ENCODE results near the gene OR13J1.

Gene OR13J1

DNA sequence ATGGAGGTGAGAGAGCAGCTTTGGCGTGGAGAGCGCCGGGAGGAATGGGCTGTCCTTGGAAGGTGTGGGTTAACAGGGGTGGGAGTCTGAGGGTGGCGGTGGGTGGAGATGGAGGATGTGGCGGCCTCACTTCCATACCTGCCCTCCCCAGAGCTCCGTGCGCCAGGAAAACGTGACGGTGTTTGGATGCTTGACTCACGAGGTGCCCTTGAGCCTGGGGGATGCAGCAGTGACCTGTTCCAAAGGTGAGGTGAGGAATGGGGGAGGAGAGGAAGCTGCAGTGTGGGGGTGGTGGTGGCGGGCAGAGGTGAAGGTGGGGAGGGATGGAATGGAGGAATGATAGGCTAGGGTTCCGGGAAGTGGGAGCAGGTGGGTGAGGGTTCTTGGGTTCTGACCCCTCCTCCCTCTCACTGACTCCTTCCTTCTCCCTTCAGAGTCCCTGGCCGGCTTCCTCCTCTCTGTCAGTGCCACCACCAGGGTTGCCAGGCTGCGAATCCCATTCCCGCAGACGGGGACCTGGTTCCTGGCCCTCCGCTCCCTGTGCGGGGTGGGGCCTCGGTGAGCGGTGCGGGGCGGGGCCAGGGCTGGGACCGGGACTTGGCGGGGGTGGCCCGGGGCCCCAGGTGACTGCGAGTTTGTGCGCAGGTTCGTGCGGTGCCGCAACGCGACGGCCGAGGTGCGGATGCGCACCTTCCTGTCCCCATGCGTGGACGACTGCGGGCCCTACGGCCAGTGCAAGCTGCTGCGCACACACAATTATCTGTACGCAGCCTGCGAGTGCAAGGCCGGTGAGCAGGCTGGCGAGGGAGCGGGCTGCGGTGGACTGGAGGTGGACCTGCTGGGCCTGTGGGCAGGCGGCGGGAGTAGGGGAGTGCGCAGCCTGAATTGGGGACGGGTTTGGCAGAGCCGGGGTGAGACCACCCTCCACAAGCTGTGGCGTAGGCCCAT lies 24.1 kb downstream of the OR13J1 start:
- no peak overlapping the region for H3K4me3 ChIP-seq (replicated peaks; ENCODE audit: low read depth, low read length)
- no peak for DNase-seq (ENCODE audit: low read depth)
- TF ChIP-seq, protein P1, sequence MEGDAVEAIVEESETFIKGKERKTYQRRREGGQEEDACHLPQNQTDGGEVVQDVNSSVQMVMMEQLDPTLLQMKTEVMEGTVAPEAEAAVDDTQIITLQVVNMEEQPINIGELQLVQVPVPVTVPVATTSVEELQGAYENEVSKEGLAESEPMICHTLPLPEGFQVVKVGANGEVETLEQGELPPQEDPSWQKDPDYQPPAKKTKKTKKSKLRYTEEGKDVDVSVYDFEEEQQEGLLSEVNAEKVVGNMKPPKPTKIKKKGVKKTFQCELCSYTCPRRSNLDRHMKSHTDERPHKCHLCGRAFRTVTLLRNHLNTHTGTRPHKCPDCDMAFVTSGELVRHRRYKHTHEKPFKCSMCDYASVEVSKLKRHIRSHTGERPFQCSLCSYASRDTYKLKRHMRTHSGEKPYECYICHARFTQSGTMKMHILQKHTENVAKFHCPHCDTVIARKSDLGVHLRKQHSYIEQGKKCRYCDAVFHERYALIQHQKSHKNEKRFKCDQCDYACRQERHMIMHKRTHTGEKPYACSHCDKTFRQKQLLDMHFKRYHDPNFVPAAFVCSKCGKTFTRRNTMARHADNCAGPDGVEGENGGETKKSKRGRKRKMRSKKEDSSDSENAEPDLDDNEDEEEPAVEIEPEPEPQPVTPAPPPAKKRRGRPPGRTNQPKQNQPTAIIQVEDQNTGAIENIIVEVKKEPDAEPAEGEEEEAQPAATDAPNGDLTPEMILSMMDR (IDR thresholded peaks at IDR 0.05; ENCODE audit: low read length, missing control alignments): no peak

- no peak overlapping the region for H3K4me3 ChIP-seq (replicated peaks; ENCODE audit: low read depth, low read length)
- TF ChIP-seq, protein P1 (IDR thresholded peaks at IDR 0.05; ENCODE audit: low read length, missing control alignments): no peak
- DNase-seq (ENCODE audit: low read depth): peak; percentile 93
Measured at GRCh38 chr9:35844628-35845270, 25.5 kb downstream of the OR13J1 start.

GRCh38 chr9:35842795-35843194 lies 27.4 kb downstream of the OR13J1 start:
- TF ChIP-seq, protein P1 (IDR thresholded peaks at IDR 0.05; ENCODE audit: low read length, missing control alignments): no peak
- no peak overlapping the region for H3K4me3 ChIP-seq (replicated peaks; ENCODE audit: low read depth, low read length)
- no peak for DNase-seq (ENCODE audit: low read depth)

DNA sequence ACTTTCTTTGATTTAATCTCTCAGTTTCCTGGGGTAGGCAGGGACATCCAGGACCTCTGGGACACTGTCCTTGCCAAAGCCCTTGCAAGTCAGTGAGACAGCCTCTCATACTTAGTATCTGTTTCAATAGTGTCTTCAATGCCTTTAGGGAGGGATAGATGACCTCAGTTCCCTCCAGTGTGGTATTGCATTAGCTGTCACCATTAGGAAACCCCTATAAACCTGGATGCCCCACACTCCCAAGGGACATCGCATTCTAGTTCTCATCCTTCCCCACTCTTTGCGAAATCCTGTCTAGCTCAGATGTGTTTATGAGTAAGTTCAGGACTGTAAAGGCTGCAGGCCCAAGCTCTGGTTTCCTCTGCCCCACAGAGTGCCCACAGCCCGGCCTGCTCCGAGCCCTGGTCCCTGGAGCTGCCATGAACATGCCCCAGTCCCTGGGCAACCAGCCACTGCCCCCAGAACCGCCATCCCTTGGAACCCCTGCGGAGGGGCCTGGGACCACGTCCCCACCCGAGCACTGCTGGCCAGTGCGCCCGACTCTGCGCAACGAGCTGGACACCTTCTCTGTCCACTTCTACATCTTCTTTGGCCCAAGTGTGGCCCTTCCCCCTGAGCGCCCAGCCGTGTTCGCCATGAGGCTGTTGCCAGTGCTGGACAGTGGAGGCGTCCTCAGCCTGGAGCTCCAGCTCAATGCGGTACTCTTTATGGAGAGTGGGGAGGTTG lies 28.0 kb downstream of the OR13J1 start:
- TF ChIP-seq, protein P1 (IDR thresholded peaks at IDR 0.05; ENCODE audit: low read length, missing control alignments): no peak
- no peak overlapping the region for H3K4me3 ChIP-seq (replicated peaks; ENCODE audit: low read depth, low read length)
- no peak for DNase-seq (ENCODE audit: low read depth)

DNA sequence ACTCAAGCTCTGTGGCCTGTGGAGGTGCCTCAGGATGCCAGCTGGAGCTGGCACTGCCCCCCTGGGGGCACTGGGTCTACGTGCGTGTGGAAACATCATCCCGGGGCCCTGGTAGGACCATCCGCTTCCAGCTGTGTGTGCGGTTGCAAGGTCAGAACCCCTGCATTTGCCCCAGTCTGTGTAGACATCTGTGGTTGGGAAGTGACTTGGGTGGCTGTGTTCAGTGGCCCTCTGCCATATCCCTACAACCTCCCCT lies 28.6 kb downstream of the OR13J1 start:
- no peak overlapping the region for H3K4me3 ChIP-seq (replicated peaks; ENCODE audit: low read depth, low read length)
- TF ChIP-seq, protein P1 (IDR thresholded peaks at IDR 0.05; ENCODE audit: low read length, missing control alignments): no peak
- DNase-seq (ENCODE audit: low read depth): no peak

GRCh38 chr9:35840881-35841644 lies 29.1 kb downstream of the OR13J1 start:
- TF ChIP-seq, protein P1 (IDR thresholded peaks at IDR 0.05; ENCODE audit: low read length, missing control alignments): no peak
- H3K4me3 ChIP-seq (replicated peaks; ENCODE audit: low read depth, low read length): no peak overlapping the region
- DNase-seq (ENCODE audit: low read depth): no peak
